ENCODE measurements around the gene USP48. TPM values are rescaled to one million over a fixed set of nuclear protein-coding genes. Genes with fewer than 3 reads are reported as not detected.

The USP48 gene
- total RNA-seq, 4 donors from 2014 or later: 55.2 to 80.9 (median 61.6) TPM

DNA sequence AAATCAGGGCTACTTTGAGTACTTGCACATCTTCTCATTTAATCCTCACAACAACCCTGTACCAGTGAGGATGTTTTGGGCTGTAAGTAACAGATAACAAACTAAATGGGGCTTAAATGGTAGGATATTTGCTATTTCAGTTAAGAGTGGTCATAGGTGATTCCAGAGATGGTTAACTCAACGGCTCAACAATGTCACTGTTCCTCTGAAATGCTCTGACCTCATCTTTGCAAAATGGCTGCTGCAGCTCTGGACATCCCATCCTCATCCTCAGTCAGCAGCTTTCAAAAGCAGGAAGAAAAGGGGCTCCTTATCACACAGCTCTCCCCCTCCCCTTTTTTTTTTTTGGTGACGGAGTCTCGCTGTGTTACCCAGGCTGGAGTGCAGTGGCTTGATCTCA, 30.6 kb upstream of the USP48 start:
- TF ChIP-seq, protein P1, sequence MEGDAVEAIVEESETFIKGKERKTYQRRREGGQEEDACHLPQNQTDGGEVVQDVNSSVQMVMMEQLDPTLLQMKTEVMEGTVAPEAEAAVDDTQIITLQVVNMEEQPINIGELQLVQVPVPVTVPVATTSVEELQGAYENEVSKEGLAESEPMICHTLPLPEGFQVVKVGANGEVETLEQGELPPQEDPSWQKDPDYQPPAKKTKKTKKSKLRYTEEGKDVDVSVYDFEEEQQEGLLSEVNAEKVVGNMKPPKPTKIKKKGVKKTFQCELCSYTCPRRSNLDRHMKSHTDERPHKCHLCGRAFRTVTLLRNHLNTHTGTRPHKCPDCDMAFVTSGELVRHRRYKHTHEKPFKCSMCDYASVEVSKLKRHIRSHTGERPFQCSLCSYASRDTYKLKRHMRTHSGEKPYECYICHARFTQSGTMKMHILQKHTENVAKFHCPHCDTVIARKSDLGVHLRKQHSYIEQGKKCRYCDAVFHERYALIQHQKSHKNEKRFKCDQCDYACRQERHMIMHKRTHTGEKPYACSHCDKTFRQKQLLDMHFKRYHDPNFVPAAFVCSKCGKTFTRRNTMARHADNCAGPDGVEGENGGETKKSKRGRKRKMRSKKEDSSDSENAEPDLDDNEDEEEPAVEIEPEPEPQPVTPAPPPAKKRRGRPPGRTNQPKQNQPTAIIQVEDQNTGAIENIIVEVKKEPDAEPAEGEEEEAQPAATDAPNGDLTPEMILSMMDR (IDR thresholded peaks at IDR 0.05; ENCODE audit: low read depth): no peak

DNA sequence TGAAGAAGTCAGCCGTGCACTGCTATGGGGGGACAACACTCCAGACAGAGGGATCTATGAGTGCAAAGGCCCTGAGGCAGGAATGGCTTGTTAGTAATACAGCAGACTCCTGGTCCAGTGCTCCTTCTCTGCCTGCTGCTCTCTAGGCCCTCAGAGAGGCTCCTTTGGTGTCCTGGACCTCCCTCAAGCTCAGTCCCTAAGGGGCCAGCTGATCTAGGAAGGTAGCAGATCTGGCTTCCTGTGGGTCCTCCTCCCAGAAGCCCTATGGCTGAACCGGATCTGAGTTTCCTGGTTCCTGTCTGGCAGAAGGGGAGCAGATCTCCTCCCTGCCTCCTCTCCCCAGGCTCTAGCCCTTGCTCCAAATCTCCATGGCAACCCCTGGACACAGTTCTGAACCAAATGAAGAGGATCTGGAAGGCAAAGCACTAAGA, 28.9 kb upstream of the USP48 start, which contains the start of gene LDLRAD2:
TSS of gene LDLRAD2 (plus strand) at position 391 of the 431 bp plus-strand sequence. CDS start 187 bp downstream, outside the sequence.
- TF ChIP-seq, protein P1 (IDR thresholded peaks at IDR 0.05; ENCODE audit: low read depth): no peak

DNA sequence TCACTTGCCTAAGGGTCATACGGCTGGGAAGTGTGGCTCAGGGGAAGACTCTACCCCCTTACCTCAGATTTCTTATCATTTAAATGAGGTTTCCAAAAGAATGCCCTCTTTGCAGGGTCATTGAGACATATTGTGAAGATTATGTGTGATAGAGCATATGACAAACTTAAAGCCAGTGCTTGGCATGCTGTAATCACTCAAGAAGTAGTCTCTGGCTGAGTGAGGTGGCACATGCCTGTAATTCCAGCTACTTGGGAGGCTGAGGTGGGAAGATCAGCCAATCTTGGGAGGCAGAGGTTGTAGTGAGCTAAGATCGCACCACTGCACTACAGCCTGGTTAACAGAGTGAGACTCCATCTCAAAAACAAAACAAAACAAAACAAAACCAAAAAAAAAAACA, 21.6 kb upstream of the USP48 start:
- TF ChIP-seq, protein P1 (IDR thresholded peaks at IDR 0.05; ENCODE audit: low read depth): no peak

DNA sequence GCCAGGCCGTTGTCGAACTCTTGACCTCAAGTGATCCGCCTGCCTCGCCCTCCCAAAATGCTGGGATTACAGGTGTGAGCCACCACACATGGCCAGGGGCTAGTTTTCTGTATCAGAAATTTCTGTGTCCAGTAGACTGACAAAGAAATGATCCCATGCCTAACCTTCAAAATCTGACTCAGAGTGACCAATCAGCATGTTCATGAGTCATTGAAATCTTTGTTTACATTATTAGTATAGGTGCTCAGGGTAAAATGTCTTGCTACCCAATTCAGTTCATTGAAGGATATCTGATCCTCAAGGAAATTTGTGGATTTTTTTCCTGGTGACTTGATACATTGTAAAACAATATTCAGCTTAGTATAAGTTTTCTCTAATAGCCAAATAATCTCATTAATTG, 18.2 kb upstream of the USP48 start:
- TF ChIP-seq, protein P1 (IDR thresholded peaks at IDR 0.05; ENCODE audit: low read depth): no peak

DNA sequence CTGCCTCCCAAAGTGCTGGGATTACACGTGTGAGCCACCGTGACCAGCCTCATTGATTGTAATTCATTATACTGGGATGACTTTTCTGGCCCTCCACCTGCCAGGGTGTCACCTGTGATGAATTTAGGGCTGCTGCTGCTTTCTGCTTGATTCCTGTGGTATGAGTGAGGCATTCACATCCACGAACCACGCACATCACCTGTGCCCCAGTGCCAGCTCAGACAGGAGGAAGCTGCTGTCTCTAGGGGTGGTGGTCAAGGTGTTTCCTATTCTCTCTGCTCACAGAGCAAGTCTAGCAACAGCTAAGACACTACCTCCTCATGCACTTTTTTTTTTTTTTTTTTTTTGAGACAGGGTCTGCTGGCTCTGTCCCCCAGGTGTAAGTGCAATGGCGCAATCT, 16.8 kb upstream of the USP48 start:
- TF ChIP-seq, protein P1 (IDR thresholded peaks at IDR 0.05; ENCODE audit: low read depth): no peak

DNA sequence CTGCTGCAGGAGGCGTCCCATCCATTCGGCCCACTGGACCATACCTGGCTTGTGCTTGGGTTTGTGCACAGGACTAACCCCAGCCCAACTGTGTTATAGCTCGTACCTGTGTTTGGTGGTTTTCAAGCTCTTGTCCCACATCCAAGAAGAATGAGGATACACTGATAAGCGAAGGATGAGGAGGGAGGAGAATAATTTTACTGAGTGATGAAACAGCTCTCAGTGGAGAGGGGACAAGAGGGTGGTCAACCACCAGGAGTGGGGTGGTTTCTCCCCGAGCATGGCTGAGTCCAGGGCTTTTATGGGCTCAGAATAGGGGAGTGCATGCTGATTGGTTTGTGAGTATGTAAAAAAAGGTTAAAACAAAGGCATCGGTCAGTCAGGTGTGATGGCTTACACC, 12.1 kb upstream of the USP48 start:
- TF ChIP-seq, protein P1 (IDR thresholded peaks at IDR 0.05; ENCODE audit: low read depth): no peak

DNA sequence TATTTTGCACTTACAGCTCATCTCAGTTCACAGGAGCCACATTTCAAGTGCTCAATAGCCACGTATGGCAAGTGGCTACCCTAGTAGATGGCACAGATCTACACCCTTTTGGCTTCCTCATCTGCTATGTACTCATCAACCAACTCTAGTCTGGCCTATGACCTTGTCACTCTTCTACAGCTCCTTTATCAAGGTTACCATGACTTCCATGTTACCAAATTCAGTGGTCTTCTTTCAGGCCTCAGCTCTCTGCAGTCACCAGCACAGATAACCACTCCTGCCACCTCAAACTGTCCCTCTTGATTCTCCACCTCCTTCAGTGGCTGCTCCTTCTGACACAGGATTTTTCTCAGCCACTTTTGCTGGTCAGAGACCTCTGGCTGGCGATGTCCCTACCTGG, 11.7 kb upstream of the USP48 start:
- TF ChIP-seq, protein P1 (IDR thresholded peaks at IDR 0.05; ENCODE audit: low read depth): no peak
